ENCODE results near the gene PCDHA6.
"Not testable (repeated sequence)": the region's sequence is repeated elsewhere in the genome, so short reads cannot be mapped to it uniquely, and the experiment has no call there.

PCDHA6 gene

DNA sequence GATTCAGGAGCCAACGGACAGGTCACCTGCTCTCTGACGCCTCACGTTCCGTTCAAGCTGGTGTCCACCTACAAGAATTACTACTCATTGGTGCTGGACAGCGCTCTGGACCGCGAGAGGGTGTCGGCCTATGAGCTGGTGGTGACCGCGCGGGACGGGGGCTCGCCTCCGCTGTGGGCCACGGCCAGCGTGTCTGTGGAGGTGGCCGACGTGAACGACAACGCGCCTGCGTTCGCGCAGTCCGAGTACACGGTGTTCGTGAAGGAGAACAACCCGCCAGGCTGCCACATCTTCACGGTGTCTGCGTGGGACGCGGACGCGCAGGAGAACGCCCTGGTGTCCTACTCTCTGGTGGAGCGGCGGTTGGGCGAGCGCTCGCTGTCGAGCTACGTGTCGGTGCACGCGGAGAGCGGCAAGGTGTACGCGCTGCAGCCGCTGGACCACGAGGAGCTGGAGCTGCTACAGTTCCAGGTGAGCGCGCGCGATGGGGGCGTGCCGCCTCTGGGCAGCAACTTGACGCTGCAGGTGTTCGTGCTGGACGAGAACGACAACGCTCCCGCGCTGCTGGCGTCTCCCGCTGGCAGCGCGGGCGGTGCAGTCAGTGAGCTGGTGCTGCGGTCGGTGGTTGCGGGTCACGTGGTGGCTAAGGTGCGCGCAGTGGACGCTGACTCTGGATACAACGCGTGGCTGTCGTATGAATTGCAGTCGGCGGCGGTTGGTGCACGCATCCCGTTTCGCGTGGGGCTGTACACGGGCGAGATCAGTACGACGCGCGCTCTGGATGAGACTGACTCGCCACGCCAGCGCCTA lies 29.6 kb downstream of the PCDHA6 start:
- in situ Hi-C loops (cut with MboI; ENCODE audit: low sequenced_read_pairs) = no loop called here

DNA sequence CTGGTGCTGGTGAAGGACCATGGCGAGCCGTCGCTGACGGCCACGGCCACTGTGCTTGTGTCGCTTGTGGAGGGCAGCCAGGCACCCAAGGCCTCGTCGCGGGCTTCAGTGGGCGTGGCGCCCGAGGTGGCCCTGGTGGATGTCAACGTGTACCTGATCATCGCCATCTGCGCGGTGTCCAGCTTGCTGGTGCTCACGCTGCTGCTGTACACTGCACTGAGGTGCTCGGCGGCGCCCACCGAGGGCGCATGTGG lies 30.2 kb downstream of the PCDHA6 start:
- in situ Hi-C loops (cut with MboI; ENCODE audit: low sequenced_read_pairs) = no loop called here

DNA sequence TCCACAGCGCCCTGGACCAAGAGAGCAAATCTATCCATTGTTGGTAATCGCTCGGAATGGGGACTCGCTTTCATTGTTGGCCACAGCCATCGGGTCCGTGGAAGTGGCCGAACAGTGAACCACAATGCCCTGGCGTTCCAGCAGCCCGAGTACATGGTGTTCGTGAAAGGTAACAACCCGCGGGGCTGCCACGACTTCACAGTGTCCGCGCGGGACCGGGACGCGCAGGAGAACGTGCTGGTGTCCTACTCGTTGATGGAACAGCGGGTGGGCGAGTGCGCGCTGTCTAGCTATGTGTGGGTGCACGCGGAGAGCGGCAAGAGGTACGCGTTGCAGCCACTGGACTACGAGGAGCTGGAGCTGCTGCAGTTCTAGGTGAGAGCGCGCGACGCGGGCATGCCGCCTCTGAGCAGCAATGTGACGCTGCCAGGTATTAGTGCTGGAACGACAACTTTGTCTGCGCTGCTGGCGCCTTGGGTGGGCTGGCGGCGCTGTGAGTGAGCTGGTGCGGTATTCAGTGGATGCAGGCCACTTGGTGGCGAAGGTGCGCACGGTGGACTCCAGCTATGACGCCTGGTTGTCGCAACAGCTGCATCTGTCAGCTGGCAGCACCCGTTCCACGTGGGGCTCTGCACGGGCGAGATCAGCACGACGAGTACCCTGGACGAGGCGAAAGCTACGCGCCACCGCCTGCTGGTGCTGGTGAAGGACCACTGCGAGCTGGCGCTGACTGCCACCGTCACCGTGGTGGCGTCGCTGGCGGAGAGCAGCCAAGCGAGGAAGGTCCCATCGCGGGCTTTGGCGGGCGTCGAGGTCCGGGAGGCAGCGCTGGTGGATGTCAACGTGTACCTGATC lies 34.9 kb downstream of the PCDHA6 start:
- in situ Hi-C loops (cut with MboI; ENCODE audit: low sequenced_read_pairs) = no loop called here

DNA sequence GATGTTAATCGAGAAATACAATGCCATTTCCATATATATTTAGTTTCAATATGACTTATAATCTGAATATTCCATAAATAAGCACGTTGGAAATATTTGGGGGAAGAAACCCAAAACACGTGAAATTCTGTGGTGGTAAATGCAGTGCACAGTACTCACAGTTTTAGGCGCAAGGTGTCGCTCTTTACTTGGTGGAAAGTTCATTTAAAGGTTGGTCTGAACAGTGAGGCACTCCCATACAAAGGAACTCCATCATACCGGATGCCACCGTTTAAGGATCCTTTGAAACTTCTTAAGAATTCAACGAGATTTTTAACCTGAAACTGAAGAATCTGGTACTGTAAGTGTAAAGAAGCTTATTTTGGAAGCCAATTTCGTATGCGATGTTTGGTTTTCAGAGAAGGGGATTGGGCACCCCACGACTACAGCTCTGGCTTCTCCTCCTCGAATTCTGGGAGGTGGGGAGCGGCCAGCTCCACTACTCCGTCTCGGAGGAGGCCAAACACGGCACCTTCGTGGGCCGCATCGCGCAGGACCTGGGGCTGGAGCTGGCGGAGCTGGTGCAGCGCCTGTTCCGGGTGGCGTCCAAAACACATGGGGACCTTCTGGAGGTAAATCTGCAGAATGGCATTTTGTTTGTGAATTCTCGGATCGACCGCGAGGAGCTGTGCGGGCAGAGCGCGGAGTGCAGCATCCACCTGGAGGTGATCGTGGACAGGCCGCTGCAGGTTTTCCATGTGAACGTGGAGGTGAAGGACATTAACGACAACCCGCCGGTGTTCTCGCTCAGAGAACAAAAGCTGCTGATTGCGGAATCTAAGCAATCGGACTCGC lies 41.2 kb downstream of the PCDHA6 start, which contains the start of gene PCDHA11:
Gene PCDHA11, plus strand, starts transcription at position 237 of the 834 bp plus-strand sequence. Its CDS starts 147 bp downstream, at position 384.
- in situ Hi-C loops (cut with MboI; ENCODE audit: low sequenced_read_pairs) = no loop called here

DNA sequence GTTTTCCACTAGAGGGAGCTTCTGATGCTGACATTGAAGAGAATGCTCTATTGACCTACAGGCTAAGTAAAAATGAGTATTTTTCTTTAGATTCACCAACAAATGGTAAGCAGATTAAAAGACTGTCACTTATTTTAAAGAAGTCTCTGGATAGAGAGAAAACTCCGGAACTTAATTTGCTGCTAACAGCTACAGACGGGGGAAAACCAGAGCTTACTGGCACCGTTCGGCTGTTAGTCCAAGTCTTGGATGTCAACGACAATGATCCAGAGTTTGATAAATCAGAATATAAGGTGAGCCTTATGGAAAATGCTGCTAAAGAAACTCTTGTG lies 41.8 kb downstream of the PCDHA6 start:
- in situ Hi-C loops (cut with MboI; ENCODE audit: low sequenced_read_pairs) = no loop called here

DNA sequence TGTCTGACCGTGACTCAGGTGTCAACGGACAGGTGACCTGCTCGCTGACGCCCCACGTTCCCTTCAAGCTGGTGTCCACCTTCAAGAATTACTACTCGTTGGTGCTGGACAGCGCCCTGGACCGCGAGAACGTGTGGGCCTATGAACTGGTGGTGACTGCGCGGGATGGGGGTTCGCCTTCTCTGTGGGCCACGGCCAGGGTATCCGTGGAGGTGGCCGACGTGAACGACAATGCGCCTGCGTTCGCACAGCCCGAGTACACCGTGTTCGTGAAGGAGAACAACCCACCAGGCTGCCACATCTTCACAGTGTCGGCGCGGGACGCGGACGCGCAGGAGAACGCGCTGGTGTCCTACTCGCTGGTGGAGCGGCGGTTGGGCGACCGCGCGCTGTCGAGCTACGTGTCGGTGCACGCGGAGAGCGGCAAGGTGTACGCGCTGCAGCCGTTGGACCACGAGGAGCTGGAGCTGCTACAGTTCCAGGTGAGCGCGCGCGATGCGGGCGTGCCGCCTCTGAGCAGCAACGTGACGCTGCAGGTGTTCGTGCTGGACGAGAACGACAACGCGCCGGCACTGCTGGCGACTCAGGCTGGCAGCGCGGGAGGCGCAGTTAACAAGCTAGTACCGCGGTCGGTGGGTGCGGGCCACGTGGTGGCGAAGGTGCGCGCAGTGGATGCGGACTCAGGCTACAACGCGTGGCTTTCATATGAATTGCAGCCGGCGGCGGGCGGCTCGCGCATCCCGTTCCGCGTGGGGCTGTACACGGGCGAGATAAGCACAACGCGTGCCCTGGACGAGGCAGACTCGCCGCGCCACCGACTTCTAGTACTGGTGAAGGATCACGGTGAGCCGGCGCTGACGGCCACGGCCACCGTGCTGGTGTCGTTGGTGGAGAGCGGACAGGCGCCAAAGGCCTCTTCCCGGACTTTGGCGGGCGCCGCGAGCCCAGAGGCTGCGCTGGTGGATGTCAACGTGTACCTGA lies 42.8 kb downstream of the PCDHA6 start:
- in situ Hi-C loops (cut with MboI; ENCODE audit: low sequenced_read_pairs) = no loop called here

DNA sequence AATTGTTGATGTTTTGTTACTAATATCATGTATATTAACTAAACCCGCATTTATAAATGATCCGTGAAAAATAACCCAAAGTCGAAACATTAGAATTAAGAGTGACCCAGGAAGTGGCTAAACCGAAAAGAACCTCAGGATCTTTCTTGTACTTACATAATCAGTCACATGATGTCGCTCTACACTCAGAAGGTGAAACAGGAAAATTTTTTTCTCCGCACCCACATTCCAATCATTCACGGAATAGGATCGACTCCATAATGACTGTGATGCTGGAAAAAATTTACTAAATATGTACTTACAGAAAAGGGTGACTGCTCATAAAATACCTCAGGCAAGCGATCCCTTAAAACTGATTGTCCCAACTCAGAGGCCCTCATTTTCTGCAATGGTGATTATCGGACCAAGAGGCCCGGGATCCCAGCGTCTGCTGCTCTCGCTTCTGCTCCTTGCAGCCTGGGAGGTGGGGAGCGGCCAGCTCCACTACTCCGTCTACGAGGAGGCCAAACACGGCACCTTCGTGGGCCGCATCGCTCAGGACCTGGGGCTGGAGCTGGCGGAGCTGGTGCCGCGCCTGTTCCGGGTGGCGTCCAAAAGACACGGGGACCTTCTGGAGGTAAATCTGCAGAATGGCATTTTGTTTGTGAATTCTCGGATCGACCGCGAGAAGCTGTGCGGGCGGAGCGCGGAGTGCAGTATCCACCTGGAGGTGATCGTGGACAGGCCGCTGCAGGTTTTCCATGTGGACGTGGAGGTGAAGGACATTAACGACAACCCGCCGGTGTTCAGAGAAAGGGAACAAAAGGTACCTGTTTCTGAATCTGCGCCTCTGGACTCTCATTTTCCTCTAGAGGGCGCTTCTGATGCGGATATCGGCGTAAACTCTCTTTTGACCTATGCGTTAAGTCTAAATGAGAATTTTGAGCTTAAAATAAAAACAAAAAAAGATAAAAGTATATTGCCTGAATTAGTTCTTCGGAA lies 47.6 kb downstream of the PCDHA6 start, which contains the start of gene PCDHA12:
Gene PCDHA12, plus strand, starts transcription at position 224 of the 981 bp plus-strand sequence. Its CDS starts 165 bp downstream, at position 389.
- in situ Hi-C loops (cut with MboI; ENCODE audit: low sequenced_read_pairs) = no loop called here

DNA sequence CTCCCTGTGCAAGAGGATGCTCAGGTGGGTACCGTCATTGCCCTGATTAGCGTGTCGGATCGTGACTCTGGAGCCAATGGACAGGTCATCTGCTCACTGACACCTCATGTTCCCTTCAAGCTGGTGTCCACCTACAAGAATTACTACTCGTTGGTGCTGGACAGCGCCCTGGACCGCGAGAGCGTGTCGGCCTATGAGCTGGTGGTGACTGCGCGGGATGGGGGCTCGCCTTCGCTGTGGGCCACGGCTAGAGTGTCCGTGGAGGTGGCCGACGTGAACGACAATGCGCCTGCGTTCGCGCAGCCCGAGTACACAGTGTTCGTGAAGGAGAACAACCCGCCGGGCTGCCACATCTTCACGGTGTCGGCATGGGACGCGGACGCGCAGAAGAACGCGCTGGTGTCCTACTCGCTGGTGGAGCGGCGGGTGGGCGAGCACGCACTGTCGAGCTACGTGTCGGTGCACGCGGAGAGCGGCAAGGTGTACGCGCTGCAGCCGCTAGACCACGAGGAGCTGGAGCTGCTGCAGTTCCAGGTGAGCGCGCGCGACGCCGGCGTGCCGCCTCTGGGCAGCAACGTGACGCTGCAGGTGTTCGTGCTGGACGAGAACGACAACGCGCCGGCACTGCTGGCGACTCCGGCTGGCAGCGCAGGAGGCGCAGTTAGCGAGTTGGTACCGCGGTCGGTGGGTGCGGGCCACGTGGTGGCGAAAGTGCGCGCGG lies 48.9 kb downstream of the PCDHA6 start:
- in situ Hi-C loops (cut with MboI; ENCODE audit: low sequenced_read_pairs) = not testable (repeated sequence)

DNA sequence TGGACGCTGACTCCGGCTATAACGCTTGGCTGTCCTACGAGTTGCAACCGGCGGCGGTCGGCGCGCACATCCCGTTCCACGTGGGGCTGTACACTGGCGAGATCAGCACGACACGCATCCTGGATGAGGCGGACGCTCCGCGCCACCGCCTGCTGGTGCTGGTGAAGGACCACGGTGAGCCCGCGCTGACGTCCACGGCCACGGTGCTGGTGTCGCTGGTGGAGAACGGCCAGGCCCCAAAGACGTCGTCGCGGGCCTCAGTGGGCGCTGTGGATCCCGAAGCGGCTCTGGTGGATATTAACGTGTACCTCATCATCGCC lies 49.5 kb downstream of the PCDHA6 start:
- in situ Hi-C loops (cut with MboI; ENCODE audit: low sequenced_read_pairs) = no loop called here

Measured in HL-60/S4 (cell line).